GM21619 (cell line): ENCODE results near the gene MCM5.
"Not testable (repeated sequence)": the region's sequence is repeated elsewhere in the genome, so short reads cannot be mapped to it uniquely, and the experiment has no call there.

Experiments used
- ATAC-seq: cut with Tn5 transposase; IDR thresholded peaks from one replicate; pipeline ENCODE4 v1.9.1; 2021; ENCODE audit not compliant: unreplicated experiment

The MCM5 gene

GRCh38 chr22:35431483-35432227, 31.7 kb downstream of the MCM5 start:
- no peak for ATAC-seq

- no peak for ATAC-seq
Observed at GRCh38 chr22:35432228-35432905, 32.4 kb downstream of the MCM5 start.

- no peak for ATAC-seq
Observed at GRCh38 chr22:35434061-35434710, 34.2 kb downstream of the MCM5 start.

GRCh38 chr22:35435201-35435740, 35.3 kb downstream of the MCM5 start:
- ATAC-seq, result no peak

- no peak for ATAC-seq
Observed at GRCh38 chr22:35436421-35436820, 36.5 kb downstream of the MCM5 start.

GRCh38 chr22:35437049-35437448, 37.1 kb downstream of the MCM5 start:
- ATAC-seq, result no peak

GRCh38 chr22:35438673-35439364, 38.9 kb downstream of the MCM5 start:
- not testable (repeated sequence) for ATAC-seq

GRCh38 chr22:35439365-35439717, 39.4 kb downstream of the MCM5 start:
- no peak for ATAC-seq

- ATAC-seq, result no peak
Observed at GRCh38 chr22:35440129-35440528, 40.2 kb downstream of the MCM5 start.

GRCh38 chr22:35441489-35442100, 41.7 kb downstream of the MCM5 start:
- ATAC-seq, result no peak

GRCh38 chr22:35442471-35442870, 42.5 kb downstream of the MCM5 start:
- no peak for ATAC-seq

GRCh38 chr22:35443338-35443737, 43.4 kb downstream of the MCM5 start:
- no peak for ATAC-seq

- no peak for ATAC-seq
Observed at GRCh38 chr22:35443790-35444684, 44.1 kb downstream of the MCM5 start.

- ATAC-seq, result no peak
Observed at GRCh38 chr22:35444685-35445399, 44.9 kb downstream of the MCM5 start.

- ATAC-seq, result no peak
Observed at GRCh38 chr22:35445933-35446332, 46.0 kb downstream of the MCM5 start.

GRCh38 chr22:35446365-35446764, 46.4 kb downstream of the MCM5 start:
- ATAC-seq, result no peak

- ATAC-seq, result no peak
Observed at GRCh38 chr22:35448523-35448922, 48.6 kb downstream of the MCM5 start.

GRCh38 chr22:35449829-35450689, 50.1 kb downstream of the MCM5 start:
- ATAC-seq, result no peak
